ENCODE results near the gene SCN1B.

SCN1B gene

GRCh38 chr19:35086455-35086854 lies 56.2 kb downstream of the SCN1B start:
- no peak for TF ChIP-seq CTCF (IDR thresholded peaks at IDR 0.05; ENCODE audit: low read depth, low read length, missing control alignments)
- Histone ChIP-seq H3K4me3 (ENCODE audit: low read depth, low read length) (no peak overlapping the region), H3K27me3 (replicated peaks) (no peaks in the 10 kb centered on the region), H3K27ac (no peak overlapping the region), H3K36me3 (replicated peaks) (no peaks in the 10 kb centered on the region)
- in situ Hi-C loops (cut with HindIII; ENCODE audit: low pct_ligation_motif_present, low sequenced_read_pairs): no loop called here
- no peak for DNase-seq

GRCh38 chr19:35087393-35087792 lies 57.1 kb downstream of the SCN1B start:
- H3K36me3 ChIP-seq (replicated peaks): no peaks in the 10 kb centered on the region
- TF ChIP-seq CTCF (IDR thresholded peaks at IDR 0.05; ENCODE audit: low read depth, low read length, missing control alignments): no peak
- no peak for DNase-seq
- in situ Hi-C loops (cut with HindIII; ENCODE audit: low pct_ligation_motif_present, low sequenced_read_pairs): no loop called here
- no peak overlapping the region for H3K27ac ChIP-seq
- no peak overlapping the region for H3K4me3 ChIP-seq (ENCODE audit: low read depth, low read length)
- no peaks in the 10 kb centered on the region for H3K27me3 ChIP-seq (replicated peaks)

- DNase-seq: peak; percentile 69
- H3K4me3 ChIP-seq (ENCODE audit: low read depth, low read length): no peak overlapping the region
- in situ Hi-C loops (cut with HindIII; ENCODE audit: low pct_ligation_motif_present, low sequenced_read_pairs): no loop called here
- H3K27ac ChIP-seq: no peak overlapping the region
- peak; percentile 28 for TF ChIP-seq CTCF (IDR thresholded peaks at IDR 0.05; ENCODE audit: low read depth, low read length, missing control alignments)
- no peaks in the 10 kb centered on the region for H3K36me3 ChIP-seq (replicated peaks)
- H3K27me3 ChIP-seq (replicated peaks): no peaks in the 10 kb centered on the region
Observed at GRCh38 chr19:35088131-35088913, 58.1 kb downstream of the SCN1B start.

- in situ Hi-C loops (cut with HindIII; ENCODE audit: low pct_ligation_motif_present, low sequenced_read_pairs): no loop called here
- DNase-seq: no peak
- no peak for TF ChIP-seq CTCF (IDR thresholded peaks at IDR 0.05; ENCODE audit: low read depth, low read length, missing control alignments)
- no peak overlapping the region for H3K27ac ChIP-seq
- H3K36me3 ChIP-seq (replicated peaks): no peaks in the 10 kb centered on the region
- no peaks in the 10 kb centered on the region for H3K27me3 ChIP-seq (replicated peaks)
- no peak overlapping the region for H3K4me3 ChIP-seq (ENCODE audit: low read depth, low read length)
Observed at GRCh38 chr19:35089554-35089953, 59.3 kb downstream of the SCN1B start.

All from brain microvascular endothelial cell (primary cell).